Stimulated activated CD4-positive, alpha-beta T cell treated with anti-CD3 and anti-CD28 coated beads, Interleukin-2, amount 100 ng/mL, for 24 hours (primary cell): ENCODE results near the gene FFAR1.

Experiments
- DNase-seq, 2 donors: peaks; one replicate each; pipeline ENCODE4 v3.0.0-alpha.2; 2020

Gene FFAR1

DNA sequence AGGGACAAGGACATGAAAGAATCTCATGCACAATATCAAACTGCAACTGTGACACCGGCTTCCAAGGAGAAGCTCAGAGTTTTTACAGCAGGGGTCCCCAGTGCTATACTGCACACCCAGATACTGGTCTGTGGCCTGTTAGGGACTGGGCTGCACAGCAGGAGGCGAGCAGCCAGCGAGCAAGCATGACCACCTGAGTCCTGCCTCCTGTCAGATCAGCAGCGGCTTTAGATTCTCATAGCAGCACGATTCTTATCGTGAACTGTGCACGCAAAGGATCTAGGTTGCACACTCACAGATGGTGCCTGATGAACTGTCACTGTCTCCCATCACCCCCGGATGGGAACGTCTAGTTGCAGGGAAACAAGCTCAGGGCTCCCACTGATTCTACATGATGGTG, 31.8 kb upstream of the FFAR1 start:
- no peak for DNase-seq

DNA sequence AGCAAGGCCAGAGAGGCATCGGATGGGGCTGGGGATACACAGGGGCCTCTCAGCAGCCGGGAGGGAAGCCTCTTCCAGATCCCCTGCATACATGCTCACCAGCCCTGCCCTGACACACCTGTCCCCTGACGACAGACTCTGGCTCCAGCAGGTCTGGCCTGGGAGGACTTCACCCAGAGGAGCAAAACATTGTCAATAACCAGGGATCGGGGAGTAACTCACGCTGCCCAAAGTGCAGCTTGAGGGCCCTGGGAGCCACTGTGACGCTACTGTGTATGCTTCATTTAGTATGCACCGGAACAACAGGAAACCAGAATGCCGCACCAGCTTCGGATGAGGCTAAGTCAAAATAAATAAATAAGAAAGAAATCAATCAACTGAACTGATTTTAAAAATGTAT, 31.1 kb upstream of the FFAR1 start:
- no peak for DNase-seq

DNA sequence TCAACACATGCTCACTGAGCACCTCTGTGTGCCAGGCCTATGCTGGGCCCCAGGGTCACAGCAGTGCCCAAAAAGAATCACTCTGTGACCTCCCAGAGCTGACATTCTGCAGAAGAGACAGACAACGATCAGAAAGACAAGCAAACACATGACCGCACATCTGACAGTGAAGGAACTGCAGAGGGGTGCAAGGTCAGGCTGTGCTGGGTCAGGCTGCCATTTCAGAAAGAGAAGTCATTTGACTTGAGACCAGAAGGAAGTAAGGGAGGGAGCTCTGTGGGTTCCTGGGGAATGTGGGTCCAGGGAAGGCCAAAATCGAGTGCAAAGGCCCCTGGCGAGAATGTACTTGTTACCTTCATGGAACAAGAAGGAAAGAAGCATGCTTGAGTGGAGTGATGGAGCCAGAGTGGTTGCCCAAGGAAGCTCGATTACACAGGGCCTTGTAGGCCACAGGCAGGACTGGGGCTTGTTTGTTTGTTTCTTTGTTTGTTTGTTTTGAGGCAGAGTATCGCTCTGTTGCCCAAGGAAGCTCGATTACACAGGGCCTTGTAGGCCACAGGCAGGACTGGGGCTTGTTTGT, 30.1 kb upstream of the FFAR1 start:
- DNase-seq = no peak

- DNase-seq = no peak
Observed at GRCh38 chr19:35318679-35319448, 28.8 kb upstream of the FFAR1 start.

DNA sequence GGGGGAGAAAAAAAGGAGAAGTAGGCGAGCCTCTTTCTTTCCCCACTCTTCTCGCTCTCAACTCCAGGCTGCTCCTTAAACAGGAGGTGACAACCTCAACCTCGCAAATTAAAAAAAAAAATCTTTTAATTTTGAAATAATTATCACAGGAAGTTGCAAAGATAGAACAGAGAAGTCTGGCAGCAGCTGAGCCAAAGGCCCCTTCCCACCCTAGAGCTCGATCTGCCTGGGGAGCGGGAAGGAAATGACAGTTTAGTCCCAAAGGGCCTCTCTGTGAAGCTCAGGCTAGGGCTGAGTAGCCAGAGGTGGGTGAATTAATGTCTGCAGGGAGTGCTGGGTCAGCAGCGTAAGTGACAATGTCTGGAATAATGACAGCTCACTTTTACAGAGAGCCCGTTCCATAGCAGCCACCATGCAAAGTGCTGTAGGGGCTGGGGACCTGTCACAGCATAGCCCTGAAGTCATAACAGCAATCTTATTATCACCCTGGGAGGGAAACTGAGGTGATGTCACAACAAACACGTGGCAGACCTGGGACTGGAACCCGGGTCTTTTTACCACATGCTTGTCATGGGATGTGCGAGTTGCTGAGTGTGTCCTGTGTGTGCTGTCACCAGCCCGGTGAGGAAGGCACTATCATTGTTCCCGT, 27.5 kb upstream of the FFAR1 start:
- no peak for DNase-seq

- no peak for DNase-seq
Observed at GRCh38 chr19:35321291-35321690, 26.4 kb upstream of the FFAR1 start.

- no peak for DNase-seq
Observed at GRCh38 chr19:35322014-35322413, 25.7 kb upstream of the FFAR1 start.

DNA sequence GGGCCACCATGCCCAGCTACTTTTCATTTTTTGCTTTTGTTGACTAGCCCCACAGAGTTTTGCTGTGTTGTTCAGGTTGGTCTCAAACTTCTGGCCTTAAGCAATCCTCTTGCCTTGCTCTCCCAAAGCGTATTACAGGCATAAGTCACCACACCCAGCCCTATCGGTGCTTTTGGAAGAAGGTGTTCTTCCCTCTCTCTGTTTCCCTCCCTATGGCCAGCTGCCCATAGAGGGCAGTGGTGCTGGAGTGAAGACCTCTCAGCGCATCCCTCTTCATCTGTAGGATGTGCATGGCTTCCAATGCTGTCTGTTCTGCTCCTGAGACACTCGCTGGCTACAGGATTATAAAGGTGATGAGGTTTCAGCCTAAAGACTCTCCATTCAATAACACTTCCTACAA, 20.1 kb upstream of the FFAR1 start:
- DNase-seq = no peak

GRCh38 chr19:35328851-35329285, 18.8 kb upstream of the FFAR1 start, which contains the start of gene CD22:
Gene CD22, plus strand, starts transcription at chr19:35329187. Its CDS starts 2,854 bp downstream, at chr19:35332041.
- no peak for DNase-seq

DNA sequence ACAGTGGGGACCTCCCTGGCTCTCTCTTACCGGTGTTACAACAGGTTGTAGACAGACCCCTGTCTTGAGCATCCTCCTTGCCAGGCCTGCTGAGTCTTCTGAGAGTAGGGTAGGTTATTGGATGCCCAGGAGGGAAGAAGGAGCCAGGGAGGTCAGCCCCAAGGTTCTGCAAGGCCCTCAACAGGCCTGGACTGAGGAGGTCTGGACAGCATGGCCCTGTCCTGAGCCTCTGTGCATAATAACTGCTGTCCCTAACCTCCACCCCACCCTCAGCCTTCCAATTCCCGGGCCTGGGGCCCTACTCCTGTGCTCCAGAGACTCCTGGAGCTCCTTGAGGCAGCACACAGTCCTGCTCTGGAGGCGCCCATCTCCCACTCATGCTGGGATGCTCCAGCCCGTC, 18.4 kb upstream of the FFAR1 start:
- DNase-seq = no peak

DNA sequence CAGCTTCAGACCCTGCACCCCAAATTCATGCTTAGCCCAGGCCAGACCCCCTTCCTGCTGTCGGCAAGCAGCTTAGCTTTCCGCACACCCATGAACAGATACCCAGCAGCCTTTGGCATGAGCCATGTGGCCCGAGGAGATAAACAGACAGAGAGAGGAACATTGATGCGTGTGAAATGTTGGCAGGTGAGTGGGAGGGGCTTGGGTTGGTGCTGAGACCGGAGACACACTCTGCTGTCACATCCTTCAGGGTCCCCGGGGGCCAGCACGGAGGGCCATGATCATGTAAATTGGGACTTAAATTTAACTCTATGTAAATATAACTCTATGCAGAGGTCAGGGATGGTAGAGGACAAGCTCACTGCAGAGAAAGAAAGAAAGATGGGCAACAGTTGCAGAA, 17.2 kb upstream of the FFAR1 start:
- DNase-seq = no peak

- no peak for DNase-seq
Observed at GRCh38 chr19:35331551-35332214, 16.0 kb upstream of the FFAR1 start.

DNA sequence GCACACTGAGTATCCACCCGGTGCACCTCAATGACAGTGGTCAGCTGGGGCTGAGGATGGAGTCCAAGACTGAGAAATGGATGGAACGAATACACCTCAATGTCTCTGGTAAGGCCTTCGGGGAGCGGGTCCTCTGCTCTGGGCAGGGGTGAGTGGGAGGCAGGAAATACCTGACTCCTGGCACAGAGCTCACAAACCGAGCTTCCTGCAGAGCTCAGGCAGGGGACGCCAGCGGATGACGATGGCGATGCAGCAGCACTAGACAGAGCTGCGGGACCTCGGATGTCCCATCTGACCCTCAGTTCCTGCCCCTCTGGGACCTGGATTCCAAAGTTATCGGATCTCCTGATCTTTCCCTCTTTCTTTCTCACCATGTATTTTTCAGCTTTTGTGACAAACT, 14.9 kb upstream of the FFAR1 start:
- peak in 1 of 2 donors; percentile 46 for DNase-seq

- DNase-seq = no peak
Observed at GRCh38 chr19:35334144-35334753, 13.5 kb upstream of the FFAR1 start.

DNA sequence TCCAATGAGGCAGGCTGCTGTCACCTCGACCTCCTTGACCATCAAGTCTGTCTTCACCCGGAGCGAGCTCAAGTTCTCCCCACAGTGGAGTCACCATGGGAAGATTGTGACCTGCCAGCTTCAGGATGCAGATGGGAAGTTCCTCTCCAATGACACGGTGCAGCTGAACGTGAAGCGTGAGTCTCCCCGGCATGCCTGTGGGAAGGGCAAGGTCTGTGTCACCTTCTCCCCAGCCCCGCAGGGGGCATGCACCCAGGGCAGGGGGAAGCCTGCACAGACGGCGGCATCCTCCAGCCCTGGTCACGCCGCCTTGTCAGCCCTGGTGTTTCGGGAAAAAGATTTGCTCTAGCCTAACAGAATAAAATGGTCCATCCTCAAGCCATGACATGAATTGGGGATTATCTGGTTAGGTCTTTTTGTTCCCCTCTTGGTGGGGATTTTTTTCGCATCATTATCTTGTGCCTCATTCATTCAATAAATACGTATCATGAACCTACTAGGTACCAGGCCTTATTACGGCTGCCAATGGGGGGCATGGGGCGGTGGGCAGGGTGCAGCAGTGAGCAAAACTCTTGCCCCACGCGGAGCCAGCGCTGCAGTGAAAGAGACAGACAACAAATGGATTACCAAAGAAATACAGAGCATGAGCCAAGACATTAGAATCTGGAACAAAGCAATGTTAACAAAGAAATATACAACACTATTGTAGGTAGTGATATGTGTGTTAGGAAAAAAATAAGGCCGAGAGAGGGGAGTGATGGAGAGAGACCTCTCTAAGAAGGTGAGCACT, 11.3 kb upstream of the FFAR1 start:
- no peak for DNase-seq

GRCh38 chr19:35337097-35337983, 10.4 kb upstream of the FFAR1 start:
- no peak for DNase-seq

DNA sequence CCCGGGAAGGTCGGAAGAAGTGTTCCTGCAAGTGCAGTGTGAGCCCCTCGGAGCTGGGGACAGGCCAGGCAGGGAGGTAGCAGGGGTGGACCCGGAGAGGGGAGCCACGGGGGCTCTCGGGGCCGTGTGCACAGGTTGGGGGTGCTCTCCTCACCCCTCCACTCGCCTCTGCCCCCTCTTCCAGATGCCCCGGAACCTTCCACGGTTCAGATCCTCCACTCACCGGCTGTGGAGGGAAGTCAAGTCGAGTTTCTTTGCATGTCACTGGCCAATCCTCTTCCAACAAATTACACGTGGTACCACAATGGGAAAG, 9.8 kb upstream of the FFAR1 start:
- DNase-seq = no peak

GRCh38 chr19:35340431-35340830, 7.3 kb upstream of the FFAR1 start:
- DNase-seq = no peak

DNA sequence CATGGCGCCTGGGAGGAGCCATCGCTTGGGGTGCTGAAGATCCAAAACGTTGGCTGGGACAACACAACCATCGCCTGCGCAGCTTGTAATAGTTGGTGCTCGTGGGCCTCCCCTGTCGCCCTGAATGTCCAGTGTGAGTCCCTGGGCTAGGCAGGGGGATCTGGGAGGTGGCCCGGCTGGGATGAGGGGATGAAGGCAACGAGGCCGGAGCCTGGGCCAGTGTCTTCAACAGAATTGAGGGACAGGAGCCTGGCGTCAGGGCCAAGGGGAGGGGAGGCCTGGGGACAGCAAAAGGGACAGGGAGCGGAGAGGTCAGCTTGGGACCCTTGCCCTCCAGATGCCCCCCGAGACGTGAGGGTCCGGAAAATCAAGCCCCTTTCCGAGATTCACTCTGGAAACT, 6.7 kb upstream of the FFAR1 start:
- no peak for DNase-seq

DNA sequence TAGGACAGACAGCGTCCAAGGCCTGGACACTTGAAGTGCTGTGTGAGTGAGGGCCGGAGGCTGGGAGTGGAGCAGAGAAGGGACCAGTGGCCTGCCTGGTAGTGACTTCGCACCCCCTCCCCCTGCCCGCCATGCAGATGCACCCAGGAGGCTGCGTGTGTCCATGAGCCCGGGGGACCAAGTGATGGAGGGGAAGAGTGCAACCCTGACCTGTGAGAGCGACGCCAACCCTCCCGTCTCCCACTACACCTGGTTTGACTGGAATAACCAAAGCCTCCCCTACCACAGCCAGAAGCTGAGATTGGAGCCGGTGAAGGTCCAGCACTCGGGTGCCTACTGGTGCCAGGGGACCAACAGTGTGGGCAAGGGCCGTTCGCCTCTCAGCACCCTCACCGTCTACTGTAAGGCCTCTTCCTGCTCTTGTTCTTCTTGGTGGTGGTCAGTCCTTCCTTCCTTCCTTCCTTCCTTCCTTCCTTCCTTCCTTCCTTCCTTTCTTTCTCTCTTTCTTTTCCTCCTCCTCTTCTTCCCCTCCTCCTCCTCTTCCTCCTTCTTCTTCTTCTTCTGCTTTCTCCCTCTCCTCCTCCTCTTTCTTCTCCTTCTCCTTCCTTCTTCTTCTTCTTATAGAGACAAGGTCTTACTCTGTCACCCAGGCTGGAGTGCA, 6.0 kb upstream of the FFAR1 start:
- DNase-seq = no peak

- no peak for DNase-seq
Observed at GRCh38 chr19:35342430-35342829, 5.3 kb upstream of the FFAR1 start.
